GM19351 (cell line): Measurements from ENCODE around the gene PHYH.
"Not testable (repeated sequence)": the region's sequence is repeated elsewhere in the genome, so short reads cannot be mapped to it uniquely, and the experiment has no call there.

Source experiments
- ATAC-seq: cut with Tn5 transposase; IDR thresholded peaks from one replicate; pipeline ENCODE4 v1.9.1; 2021; ENCODE audit warnings: mild to moderate bottlenecking, moderate library complexity; ENCODE audit not compliant: unreplicated experiment

Gene PHYH

GRCh38 chr10:13322615-13323148 lies 22.8 kb upstream of the PHYH start:
- no peak for ATAC-seq

- no peak for ATAC-seq
Observed at GRCh38 chr10:13321576-13321975, 21.7 kb upstream of the PHYH start.

GRCh38 chr10:13319166-13319565 lies 19.3 kb upstream of the PHYH start:
- ATAC-seq: no peak

GRCh38 chr10:13317474-13317873 lies 17.6 kb upstream of the PHYH start:
- ATAC-seq: no peak

- ATAC-seq: no peak
Observed at GRCh38 chr10:13316635-13317311, 16.9 kb upstream of the PHYH start.

GRCh38 chr10:13315361-13315760 lies 15.5 kb upstream of the PHYH start:
- no peak for ATAC-seq

- ATAC-seq: no peak
Observed at GRCh38 chr10:13311177-13311575, 11.3 kb upstream of the PHYH start.

- no peak for ATAC-seq
Observed at GRCh38 chr10:13310518-13311176, 10.8 kb upstream of the PHYH start.

- no peak for ATAC-seq
Observed at GRCh38 chr10:13309792-13310191, 9.9 kb upstream of the PHYH start.

GRCh38 chr10:13308096-13308495 lies 8.2 kb upstream of the PHYH start:
- ATAC-seq: no peak

- no peak for ATAC-seq
Observed at GRCh38 chr10:13306103-13306502, 6.2 kb upstream of the PHYH start.

- no peak for ATAC-seq
Observed at GRCh38 chr10:13302821-13303555, 3.1 kb upstream of the PHYH start.

GRCh38 chr10:13298748-13299436 lies 972 bp downstream of the PHYH start:
- ATAC-seq: no peak

GRCh38 chr10:13296476-13296875 lies 3.4 kb downstream of the PHYH start:
- ATAC-seq: no peak

GRCh38 chr10:13294784-13295183 lies 5.1 kb downstream of the PHYH start:
- no peak for ATAC-seq

- no peak for ATAC-seq
Observed at GRCh38 chr10:13291821-13292773, 7.8 kb downstream of the PHYH start.

- no peak for ATAC-seq
Observed at GRCh38 chr10:13291061-13291460, 8.8 kb downstream of the PHYH start.

GRCh38 chr10:13284050-13284449 lies 15.8 kb downstream of the PHYH start:
- ATAC-seq: no peak

- ATAC-seq: not testable (repeated sequence)
Observed at GRCh38 chr10:13282348-13282747, 17.5 kb downstream of the PHYH start.

- no peak for ATAC-seq
Observed at GRCh38 chr10:13276749-13277365, 23.0 kb downstream of the PHYH start.
